ENCODE results near the gene FBXW2.

FBXW2 gene

GRCh38 chr9:120764476-120764875 is 28.7 kb downstream of the FBXW2 start:
- TF ChIP-seq CTCF (IDR thresholded peaks at IDR 0.05; ENCODE audit: control insufficient read depth, insufficient read depth, low read depth, low read length, missing control alignments), result no peak
- no peak overlapping the region for H3K4me3 ChIP-seq (ENCODE audit: control insufficient read depth, low read depth, low read length)
- DNase-seq (ENCODE audit: low read depth), result no peak

GRCh38 chr9:120761006-120761405 is 32.2 kb downstream of the FBXW2 start:
- H3K4me3 ChIP-seq (ENCODE audit: control insufficient read depth, low read depth, low read length), result no peak overlapping the region
- DNase-seq (ENCODE audit: low read depth), result no peak
- no peak for TF ChIP-seq CTCF (IDR thresholded peaks at IDR 0.05; ENCODE audit: control insufficient read depth, insufficient read depth, low read depth, low read length, missing control alignments)

- no peak for TF ChIP-seq CTCF (IDR thresholded peaks at IDR 0.05; ENCODE audit: control insufficient read depth, insufficient read depth, low read depth, low read length, missing control alignments)
- no peak for DNase-seq (ENCODE audit: low read depth)
Observed at GRCh38 chr9:120759755-120760400, 33.3 kb downstream of the FBXW2 start.

GRCh38 chr9:120758544-120758943 is 34.7 kb downstream of the FBXW2 start:
- no peak overlapping the region for H3K4me3 ChIP-seq (ENCODE audit: control insufficient read depth, low read depth, low read length)
- DNase-seq (ENCODE audit: low read depth), result no peak
- TF ChIP-seq CTCF (IDR thresholded peaks at IDR 0.05; ENCODE audit: control insufficient read depth, insufficient read depth, low read depth, low read length, missing control alignments), result no peak

More at GRCh38 chr9:120759755-120760400, 33.3 kb downstream of the FBXW2 start:
- H3K4me3 ChIP-seq (ENCODE audit: control insufficient read depth, low read depth, low read length), result no peak overlapping the region

GRCh38 chr9:120757026-120757913 is 35.9 kb downstream of the FBXW2 start:
- H3K4me3 ChIP-seq (ENCODE audit: control insufficient read depth, low read depth, low read length), result no peak overlapping the region
- no peak for DNase-seq (ENCODE audit: low read depth)
- no peak for TF ChIP-seq CTCF (IDR thresholded peaks at IDR 0.05; ENCODE audit: control insufficient read depth, insufficient read depth, low read depth, low read length, missing control alignments)

GRCh38 chr9:120756531-120756930 is 36.7 kb downstream of the FBXW2 start:
- H3K4me3 ChIP-seq (ENCODE audit: control insufficient read depth, low read depth, low read length), result no peak overlapping the region
- no peak for DNase-seq (ENCODE audit: low read depth)
- TF ChIP-seq CTCF (IDR thresholded peaks at IDR 0.05; ENCODE audit: control insufficient read depth, insufficient read depth, low read depth, low read length, missing control alignments), result no peak

All from AG09309 (cell line).